Measurements from ENCODE around the gene GABBR1. TPM values are rescaled to one million over a fixed set of nuclear protein-coding genes. Genes with fewer than 3 reads are reported as not detected.
"Not testable (repeated sequence)": the region's sequence is repeated elsewhere in the genome, so short reads cannot be mapped to it uniquely, and the experiment has no call there.

GABBR1 gene
- total RNA-seq, 5 donors from 2014 or later (not counting 1 experiment from before 2014, with no cell fraction given): 48.0 to 82.7 (median 74.8) TPM

- no peak overlapping the region for H3K27ac Mint-ChIP-seq
- no peak for DNase-seq
- H3K4me1 Mint-ChIP-seq: no peaks in the 10 kb centered on the region
- ChIA-PET CTCF (interaction anchor here (1.2 to 4.3 kb wide), 3 partner anchors 13 to 17 kb away, joined by 4 to 25 read pairs (median 8); no protein-coding TSS in a partner anchor), POLR2A (no interaction called here)
- no peak for ATAC-seq (replicated peaks in 1 of 4)
- Histone ChIP-seq H3K36me3 (ENCODE audit: control insufficient read depth in 2 of 2, extremely low read depth in 1 of 2, insufficient read depth in 1 of 2, low read length in 1 of 2) (no peaks in the 10 kb centered on the region), H3K4me1 (ENCODE audit: control insufficient read depth in 1 of 2, extremely low read depth in 1 of 2, insufficient read depth in 2 of 2, low read length in 2 of 2) (no peaks in the 10 kb centered on the region), H3K27ac (ENCODE audit: low read length) (no peak overlapping the region), H3K9me3 (no peaks in the 10 kb centered on the region), H3K4me3 (ENCODE audit: control insufficient read depth in 1 of 2, extremely low read depth in 1 of 2, low read length in 1 of 2) (no peak overlapping the region), H3K27me3 (replicated peaks in 1 of 2; ENCODE audit: control insufficient read depth in 2 of 2, extremely low read depth in 1 of 2, insufficient read depth in 2 of 2, low read length in 1 of 2) (peaks cover 0 to 40% of the 10 kb centered on the region in 2 experiments)
- H3K36me3 Mint-ChIP-seq: no peaks in the 10 kb centered on the region
- no CpG with 5 or more reads among the region's 5 CpGs for WGBS (ENCODE audit: insufficient coverage)
- peaks cover 31 to 48% of the 10 kb centered on the region in 2 donors for H3K27me3 Mint-ChIP-seq
- no peaks in the 10 kb centered on the region for H3K9me3 Mint-ChIP-seq
- H3K4me3 Mint-ChIP-seq: no peak overlapping the region
Measured at GRCh38 chr6:29667158-29667557, 34.2 kb upstream of the GABBR1 start.

GRCh38 chr6:29666826-29667130, 33.8 kb upstream of the GABBR1 start:
- Histone ChIP-seq H3K27ac (ENCODE audit: low read length) (no peak overlapping the region), H3K36me3 (ENCODE audit: control insufficient read depth in 2 of 2, extremely low read depth in 1 of 2, insufficient read depth in 1 of 2, low read length in 1 of 2) (no peaks in the 10 kb centered on the region), H3K4me1 (ENCODE audit: control insufficient read depth in 1 of 2, extremely low read depth in 1 of 2, insufficient read depth in 2 of 2, low read length in 2 of 2) (no peaks in the 10 kb centered on the region), H3K27me3 (replicated peaks in 1 of 2; ENCODE audit: control insufficient read depth in 2 of 2, extremely low read depth in 1 of 2, insufficient read depth in 2 of 2, low read length in 1 of 2) (peaks cover 2 to 44% of the 10 kb centered on the region in 2 experiments), H3K9me3 (no peaks in the 10 kb centered on the region), H3K4me3 (ENCODE audit: control insufficient read depth in 1 of 2, extremely low read depth in 1 of 2, low read length in 1 of 2) (no peak overlapping the region)
- CTCF ChIA-PET: interaction anchor here (1.2 to 4.3 kb wide), 3 partner anchors 13 to 17 kb away, joined by 4 to 25 read pairs (median 8); no protein-coding TSS in a partner anchor
- DNase-seq (no peak), ATAC-seq (replicated peaks in 1 of 4) (no peak)
- Mint-ChIP-seq H3K27ac (no peak overlapping the region), H3K4me1 (no peaks in the 10 kb centered on the region), H3K36me3 (no peaks in the 10 kb centered on the region), H3K9me3 (no peaks in the 10 kb centered on the region), H3K4me3 (no peak overlapping the region), H3K27me3 (peaks cover 32 to 51% of the 10 kb centered on the region in 2 donors)
- POLR2A ChIA-PET: no interaction called here
- no CpG with 5 or more reads among the region's 1 CpG for WGBS (ENCODE audit: insufficient coverage)

GRCh38 chr6:29665942-29666825, 33.2 kb upstream of the GABBR1 start:
- Mint-ChIP-seq H3K9me3 (no peaks in the 10 kb centered on the region), H3K27me3 (peaks cover 30 to 51% of the 10 kb centered on the region in 2 donors), H3K4me3 (no peak overlapping the region), H3K27ac (no peak overlapping the region), H3K4me1 (no peaks in the 10 kb centered on the region), H3K36me3 (no peaks in the 10 kb centered on the region)
- DNase-seq (no peak), ATAC-seq (replicated peaks in 1 of 4) (no peak)
- POLR2A ChIA-PET: no interaction called here
- H3K9me3 ChIP-seq: no peaks in the 10 kb centered on the region
- CTCF ChIA-PET: interaction anchor here (0.6 to 4.3 kb wide), 4 partner anchors 13 to 1075 kb away, joined by 4 to 25 read pairs (median 6); no protein-coding TSS in a partner anchor
- WGBS (ENCODE audit: insufficient coverage): 70% methylated on average over 2 of the region's 8 CpGs
- H3K27me3 ChIP-seq (replicated peaks in 1 of 2; ENCODE audit: control insufficient read depth in 2 of 2, extremely low read depth in 1 of 2, insufficient read depth in 2 of 2, low read length in 1 of 2): peaks cover 2 to 46% of the 10 kb centered on the region in 2 experiments
- H3K36me3 ChIP-seq (ENCODE audit: control insufficient read depth in 2 of 2, extremely low read depth in 1 of 2, insufficient read depth in 1 of 2, low read length in 1 of 2): no peaks in the 10 kb centered on the region
- H3K27ac ChIP-seq (ENCODE audit: low read length): no peak overlapping the region
- H3K4me1 ChIP-seq (ENCODE audit: control insufficient read depth in 1 of 2, extremely low read depth in 1 of 2, insufficient read depth in 2 of 2, low read length in 2 of 2): no peaks in the 10 kb centered on the region
- no peak overlapping the region for H3K4me3 ChIP-seq (ENCODE audit: control insufficient read depth in 1 of 2, extremely low read depth in 1 of 2, low read length in 1 of 2)

- Mint-ChIP-seq H3K36me3 (no peaks in the 10 kb centered on the region), H3K27ac (no peak overlapping the region), H3K4me3 (no peak overlapping the region), H3K27me3 (peaks cover 36 to 50% of the 10 kb centered on the region in 2 donors), H3K9me3 (no peaks in the 10 kb centered on the region), H3K4me1 (no peaks in the 10 kb centered on the region)
- Histone ChIP-seq H3K4me1 (ENCODE audit: control insufficient read depth in 1 of 2, extremely low read depth in 1 of 2, insufficient read depth in 2 of 2, low read length in 2 of 2) (no peaks in the 10 kb centered on the region), H3K4me3 (ENCODE audit: control insufficient read depth in 1 of 2, extremely low read depth in 1 of 2, low read length in 1 of 2) (no peak overlapping the region), H3K9me3 (no peaks in the 10 kb centered on the region), H3K36me3 (ENCODE audit: control insufficient read depth in 2 of 2, extremely low read depth in 1 of 2, insufficient read depth in 1 of 2, low read length in 1 of 2) (no peaks in the 10 kb centered on the region), H3K27me3 (replicated peaks in 1 of 2; ENCODE audit: control insufficient read depth in 2 of 2, extremely low read depth in 1 of 2, insufficient read depth in 2 of 2, low read length in 1 of 2) (peaks cover 7 to 47% of the 10 kb centered on the region in 2 experiments), H3K27ac (ENCODE audit: low read length) (no peak overlapping the region)
- 79% methylated on average over 2 of the region's 5 CpGs for WGBS (ENCODE audit: insufficient coverage)
- CTCF ChIA-PET: interaction anchor here in 1 of 2 donors (4.3 kb wide), 1 partner anchor 10 kb away, joined by 25 read pairs; no protein-coding TSS in a partner anchor
- DNase-seq: no peak
- POLR2A ChIA-PET: interaction anchor here in 1 of 2 donors (0.6 to 0.7 kb wide), 2 partner anchors 13 to 14 kb away, joined by 3 read pairs; no protein-coding TSS in a partner anchor
- ATAC-seq (replicated peaks in 1 of 4): no peak
Measured at GRCh38 chr6:29663300-29664042, 30.5 kb upstream of the GABBR1 start.

GRCh38 chr6:29661502-29662141, 28.6 kb upstream of the GABBR1 start:
- not testable (repeated sequence) for H3K4me1 ChIP-seq (ENCODE audit: control insufficient read depth in 1 of 2, extremely low read depth in 1 of 2, insufficient read depth in 2 of 2, low read length in 2 of 2); H3K9me3 Mint-ChIP-seq; H3K36me3 ChIP-seq (ENCODE audit: control insufficient read depth in 2 of 2, extremely low read depth in 1 of 2, insufficient read depth in 1 of 2, low read length in 1 of 2); H3K4me1 Mint-ChIP-seq; H3K27ac ChIP-seq (ENCODE audit: low read length); DNase-seq; H3K4me3 ChIP-seq (ENCODE audit: control insufficient read depth in 1 of 2, extremely low read depth in 1 of 2, low read length in 1 of 2); H3K4me3 Mint-ChIP-seq; ATAC-seq (replicated peaks in 1 of 4); H3K36me3 Mint-ChIP-seq; H3K27ac Mint-ChIP-seq; H3K9me3 ChIP-seq
- H3K27me3 Mint-ChIP-seq: peaks cover 32 to 54% of the 10 kb centered on the region in 2 donors
- ChIA-PET CTCF (interaction anchor here in 1 of 2 donors (0.6 to 1.0 kb wide), 2 partner anchors 8 to 265 kb away, joined by 3 read pairs; no protein-coding TSS in a partner anchor), POLR2A (interaction anchor here in 1 of 2 donors (0.7 kb wide), 1 partner anchor 35 kb away, joined by 3 read pairs; no protein-coding TSS in a partner anchor)
- 53% methylated on average over 6 of the region's 14 CpGs for WGBS (ENCODE audit: insufficient coverage)
- peaks cover 7 to 50% of the 10 kb centered on the region in 2 experiments for H3K27me3 ChIP-seq (replicated peaks in 1 of 2; ENCODE audit: control insufficient read depth in 2 of 2, extremely low read depth in 1 of 2, insufficient read depth in 2 of 2, low read length in 1 of 2)

GRCh38 chr6:29661071-29661470, 28.1 kb upstream of the GABBR1 start:
- 60% methylated on average over 1 of the region's 3 CpGs for WGBS (ENCODE audit: insufficient coverage)
- ChIA-PET POLR2A (interaction anchor here in 1 of 2 donors (0.7 kb wide), 1 partner anchor 34 kb away, joined by 3 read pairs; no protein-coding TSS in a partner anchor), CTCF (interaction anchor here in 1 of 2 donors (1.0 kb wide), 1 partner anchor 7 kb away, joined by 3 read pairs; no protein-coding TSS in a partner anchor)
- no peaks in the 10 kb centered on the region for H3K4me1 Mint-ChIP-seq
- peaks cover 36 to 54% of the 10 kb centered on the region in 2 donors for H3K27me3 Mint-ChIP-seq
- Histone ChIP-seq H3K4me3 (ENCODE audit: control insufficient read depth in 1 of 2, extremely low read depth in 1 of 2, low read length in 1 of 2) (no peak overlapping the region), H3K36me3 (ENCODE audit: control insufficient read depth in 2 of 2, extremely low read depth in 1 of 2, insufficient read depth in 1 of 2, low read length in 1 of 2) (no peaks in the 10 kb centered on the region), H3K4me1 (ENCODE audit: control insufficient read depth in 1 of 2, extremely low read depth in 1 of 2, insufficient read depth in 2 of 2, low read length in 2 of 2) (no peaks in the 10 kb centered on the region), H3K27ac (ENCODE audit: low read length) (no peak overlapping the region), H3K9me3 (no peaks in the 10 kb centered on the region), H3K27me3 (replicated peaks in 1 of 2; ENCODE audit: control insufficient read depth in 2 of 2, extremely low read depth in 1 of 2, insufficient read depth in 2 of 2, low read length in 1 of 2) (peaks cover 11 to 52% of the 10 kb centered on the region in 2 experiments)
- ATAC-seq (replicated peaks in 1 of 4) (no peak), DNase-seq (no peak)
- H3K36me3 Mint-ChIP-seq: no peaks in the 10 kb centered on the region
- no peak overlapping the region for H3K27ac Mint-ChIP-seq
- no peaks in the 10 kb centered on the region for H3K9me3 Mint-ChIP-seq
- H3K4me3 Mint-ChIP-seq: no peak overlapping the region
